Middle frontal gyrus (tissue), 1 donor: Measurements from ENCODE around the gene GPR89B.
"Not testable (repeated sequence)": the region's sequence is repeated elsewhere in the genome, so short reads cannot be mapped to it uniquely, and the experiment has no call there.

ENCODE experiments used
- DNase-seq: peaks from one replicate; pipeline ENCODE4 v3.0.0-alpha.2; 2015; ENCODE audit warnings: low spot score; ENCODE audit errors: extremely low spot score

The GPR89B gene

DNA sequence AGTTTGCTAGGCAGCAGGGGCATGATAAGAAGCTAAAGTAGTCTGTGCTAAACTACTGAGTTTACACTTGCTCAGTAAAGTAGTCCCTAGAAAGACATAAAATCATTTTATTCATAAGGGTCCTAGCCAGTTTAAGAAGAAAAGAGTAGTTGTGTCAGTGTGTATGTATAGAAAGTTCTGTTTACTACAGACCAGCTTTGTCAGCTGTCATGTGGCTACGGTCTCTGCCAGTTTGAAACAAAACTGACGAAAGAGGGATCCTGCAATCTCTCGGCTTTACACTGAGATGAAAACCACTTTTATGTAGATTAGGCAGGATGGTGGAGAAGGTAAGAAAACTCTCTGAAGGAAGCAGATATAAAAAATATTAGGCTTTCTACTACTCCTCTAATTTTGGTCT lies 7.1 kb downstream of the GPR89B start:
- not testable (repeated sequence) for DNase-seq

DNA sequence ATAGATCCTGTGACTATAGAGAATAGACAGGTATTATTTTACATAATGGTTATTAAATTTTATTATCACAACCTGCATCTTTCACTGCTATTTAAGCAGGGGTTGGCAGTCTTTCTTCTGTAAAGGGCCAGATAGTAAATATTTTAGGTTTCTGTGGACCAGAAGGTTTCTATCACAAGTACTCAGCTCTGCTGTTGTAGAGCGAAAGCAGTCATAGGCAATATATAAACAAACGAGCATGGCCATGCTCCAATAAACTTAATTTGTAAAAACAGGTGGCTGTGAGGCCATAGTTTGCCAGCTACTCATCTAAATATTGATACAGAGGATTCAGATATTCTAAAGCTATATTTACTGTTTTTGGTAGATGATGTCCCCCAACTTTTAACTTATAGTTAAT lies 12.2 kb downstream of the GPR89B start:
- DNase-seq = not testable (repeated sequence)

DNA sequence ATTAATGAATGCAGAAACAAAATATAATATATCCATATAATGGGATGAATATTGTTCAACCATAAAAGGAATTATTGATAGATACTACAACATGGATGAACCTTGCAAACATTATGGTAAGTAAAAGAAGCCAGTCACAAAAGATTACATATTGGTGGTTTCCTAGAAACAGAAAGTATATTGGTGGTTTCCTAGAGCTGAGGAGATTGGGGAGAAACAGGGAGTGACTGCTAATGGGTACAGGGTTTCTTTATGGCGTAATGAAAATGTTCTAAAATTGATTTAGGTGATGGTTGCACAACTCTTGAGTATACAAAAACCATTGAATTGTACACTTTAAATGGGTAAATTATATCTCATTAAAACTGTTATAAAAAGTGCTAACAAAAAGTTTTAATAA lies 14.3 kb downstream of the GPR89B start:
- DNase-seq = not testable (repeated sequence)

DNA sequence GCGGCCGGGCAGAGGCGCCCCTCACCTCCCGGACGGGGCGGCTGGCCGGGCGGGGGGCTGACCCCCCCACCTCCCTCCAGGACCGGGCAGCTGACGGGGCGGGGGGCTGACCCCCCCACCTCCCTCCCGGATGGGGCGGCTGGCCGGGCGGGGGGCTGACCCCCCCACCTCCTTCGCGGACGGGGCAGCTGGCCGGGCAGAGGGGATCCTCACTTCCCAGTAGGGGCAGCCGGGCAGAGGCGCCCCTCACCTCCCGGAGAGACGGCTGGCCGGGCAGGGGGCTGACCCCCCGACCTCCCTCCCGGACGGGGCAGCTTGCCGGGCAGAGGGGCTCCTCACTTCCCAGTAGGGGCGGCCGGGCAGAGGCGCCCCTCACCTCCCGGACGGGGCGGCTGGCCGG lies 21.3 kb downstream of the GPR89B start:
- DNase-seq = not testable (repeated sequence)

DNA sequence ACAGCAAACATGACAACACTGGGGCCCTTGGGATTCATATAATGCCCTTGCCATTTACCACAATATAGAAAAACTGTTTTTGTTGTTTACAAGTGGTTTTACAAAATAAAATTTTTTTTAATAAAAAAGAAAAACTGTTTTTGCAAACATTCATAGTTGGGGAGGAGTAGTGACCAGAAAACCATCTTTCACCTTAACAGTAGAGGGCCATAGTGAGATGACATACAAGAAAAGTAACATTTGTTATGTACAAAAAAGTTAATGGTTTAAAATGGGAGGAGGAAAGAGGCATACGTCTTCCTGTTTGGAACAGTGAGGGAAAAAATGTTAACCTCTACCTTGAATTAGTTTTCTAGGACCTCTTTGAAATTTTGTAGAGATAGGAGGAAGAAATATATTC lies 30.7 kb downstream of the GPR89B start:
- not testable (repeated sequence) for DNase-seq

DNA sequence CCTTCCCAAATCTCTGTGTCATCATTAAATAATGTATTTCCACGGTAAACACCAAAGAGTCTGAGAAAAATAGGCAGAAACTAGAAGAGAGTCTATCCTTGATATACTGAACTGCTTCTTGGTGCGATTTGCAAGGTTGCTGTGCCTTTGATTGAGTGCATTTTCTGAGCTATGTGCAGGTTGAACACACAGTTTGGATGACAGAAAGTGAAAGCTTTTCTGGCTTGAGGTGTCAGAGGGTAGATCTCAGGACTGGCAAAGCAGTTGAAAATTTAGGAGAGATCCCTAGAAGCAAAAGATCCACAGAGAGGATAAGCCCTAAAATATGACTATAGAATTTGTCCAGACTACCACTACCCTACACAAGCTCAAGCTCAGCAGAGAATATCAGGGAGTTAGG lies 31.5 kb downstream of the GPR89B start:
- DNase-seq = not testable (repeated sequence)

DNA sequence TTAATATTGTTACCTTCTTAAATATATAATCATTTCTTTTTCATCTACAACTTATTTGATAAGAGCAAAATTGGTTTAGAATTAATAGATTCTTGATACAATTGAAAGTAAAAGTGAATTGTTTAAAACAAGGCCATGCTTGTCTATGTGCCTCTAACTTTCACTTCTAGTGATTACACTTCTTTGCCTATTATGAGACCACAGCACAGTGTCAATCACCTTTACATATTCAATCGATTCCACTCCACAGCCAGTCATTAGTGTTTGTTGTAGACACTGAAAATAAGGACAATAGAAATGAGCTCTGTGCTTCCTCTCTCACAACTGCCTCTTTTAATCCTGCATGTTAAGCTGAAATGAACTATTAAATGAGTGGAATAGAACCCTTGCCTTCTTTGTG lies 36.4 kb downstream of the GPR89B start:
- not testable (repeated sequence) for DNase-seq

DNA sequence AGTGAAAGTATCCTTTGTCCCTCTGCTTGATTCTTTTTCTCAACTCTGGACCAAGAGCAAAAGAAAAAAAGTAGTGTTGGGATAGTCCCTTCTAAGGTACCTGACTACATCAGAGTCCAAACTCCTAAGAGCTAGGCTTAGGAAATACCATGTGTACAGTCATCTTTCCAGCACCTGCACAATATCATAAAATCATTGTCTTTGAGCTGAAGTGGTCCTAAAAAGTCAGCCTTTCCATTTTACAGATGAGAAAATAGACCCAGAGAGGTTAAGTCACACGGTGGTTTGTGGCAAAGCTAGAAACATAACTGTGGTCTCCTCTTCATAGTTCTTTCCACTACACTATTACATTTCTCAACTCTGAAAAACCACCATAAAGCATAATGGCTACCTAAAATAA lies 38.4 kb downstream of the GPR89B start:
- not testable (repeated sequence) for DNase-seq

DNA sequence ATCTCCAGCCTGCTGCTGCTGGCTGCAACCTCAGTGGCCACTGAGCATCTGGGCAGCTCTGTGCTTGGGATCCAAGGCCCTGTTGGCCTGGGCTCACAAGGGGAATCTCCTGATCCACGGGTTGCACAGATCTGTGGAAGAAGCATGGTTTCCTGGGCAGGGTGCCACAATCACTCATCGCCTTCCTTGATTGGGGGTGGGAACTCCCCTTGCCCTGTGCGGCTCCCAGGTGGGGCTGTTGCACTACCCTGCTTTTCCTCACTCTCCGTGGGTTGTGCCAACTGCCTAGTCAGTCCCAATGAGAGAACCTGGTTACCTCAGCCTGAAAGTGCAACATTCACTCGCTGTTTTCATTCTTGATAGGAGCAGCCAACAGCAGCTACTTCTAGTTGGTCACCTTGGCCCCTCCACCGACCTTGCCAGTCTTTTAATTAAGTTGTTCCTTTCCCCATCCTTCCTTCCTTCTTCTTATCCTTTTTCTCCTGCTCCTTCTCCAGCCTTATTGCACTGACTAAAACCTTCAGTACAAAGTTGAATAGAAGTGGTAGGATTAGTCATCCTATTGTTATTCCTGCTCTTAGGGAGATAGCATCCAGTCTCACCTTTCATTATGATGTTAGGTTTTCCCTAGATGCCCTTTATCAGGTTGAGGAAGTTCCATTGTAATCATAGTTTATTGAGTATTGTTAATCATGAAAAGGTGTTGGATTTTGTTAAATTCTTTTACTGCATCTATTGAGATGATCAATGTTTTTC lies 50.9 kb downstream of the GPR89B start:
- not testable (repeated sequence) for DNase-seq

DNA sequence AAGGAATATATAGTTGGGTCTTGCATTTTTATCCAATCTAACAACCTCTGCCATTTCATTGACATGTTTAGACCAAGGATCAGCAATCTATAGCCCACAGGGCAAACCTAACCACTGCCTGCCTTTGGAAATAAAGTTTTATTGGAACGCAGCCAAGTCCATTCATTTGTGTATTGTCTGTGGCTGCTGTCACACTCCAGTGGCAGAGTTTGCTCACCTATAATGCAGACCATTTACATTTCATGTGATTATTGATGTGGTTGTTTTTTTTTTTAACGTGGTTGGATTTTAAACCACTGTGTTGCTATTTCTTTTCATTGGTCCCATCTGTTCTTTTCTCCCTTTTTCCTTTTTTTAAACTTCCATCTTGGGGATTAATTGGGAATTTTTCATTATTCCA lies 57.2 kb downstream of the GPR89B start:
- not testable (repeated sequence) for DNase-seq

DNA sequence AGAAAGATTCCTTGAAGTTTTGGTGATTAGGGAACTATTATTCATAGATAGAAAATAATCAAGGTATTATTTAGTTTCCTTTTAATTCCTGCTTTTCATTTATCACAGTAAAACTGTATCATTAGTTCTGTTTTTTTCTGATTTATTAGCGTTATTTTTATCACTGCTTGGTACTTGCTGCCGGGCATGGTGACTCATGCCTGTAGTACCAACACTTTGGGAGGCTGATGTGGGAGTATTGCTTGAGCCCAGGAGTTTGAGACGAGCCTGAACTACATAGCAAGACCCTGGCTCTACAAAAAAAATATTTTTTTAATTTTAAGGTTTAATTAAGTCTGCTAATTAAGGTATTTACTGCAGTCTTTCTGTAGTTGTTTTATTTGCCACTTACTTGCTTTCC lies 59.7 kb downstream of the GPR89B start:
- DNase-seq = not testable (repeated sequence)

DNA sequence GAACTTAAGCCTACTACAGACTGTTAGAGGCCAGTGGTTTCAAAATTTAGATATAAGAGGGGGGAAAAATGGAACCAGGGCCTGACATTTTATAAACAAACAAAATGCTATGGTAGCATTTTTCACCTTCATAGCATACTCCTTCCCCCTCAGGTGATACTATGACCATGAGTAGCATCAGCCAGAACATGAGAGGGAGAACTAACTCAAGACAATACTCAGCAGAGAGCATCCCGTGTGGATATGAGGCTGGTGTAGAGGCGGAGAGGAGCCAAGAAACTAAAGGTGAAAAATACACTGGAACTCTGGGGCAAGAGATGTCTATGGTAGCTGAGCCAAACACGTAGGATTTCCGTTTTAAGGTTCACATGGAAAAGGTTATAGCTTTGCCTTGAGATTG lies 64.7 kb downstream of the GPR89B start:
- not testable (repeated sequence) for DNase-seq

DNA sequence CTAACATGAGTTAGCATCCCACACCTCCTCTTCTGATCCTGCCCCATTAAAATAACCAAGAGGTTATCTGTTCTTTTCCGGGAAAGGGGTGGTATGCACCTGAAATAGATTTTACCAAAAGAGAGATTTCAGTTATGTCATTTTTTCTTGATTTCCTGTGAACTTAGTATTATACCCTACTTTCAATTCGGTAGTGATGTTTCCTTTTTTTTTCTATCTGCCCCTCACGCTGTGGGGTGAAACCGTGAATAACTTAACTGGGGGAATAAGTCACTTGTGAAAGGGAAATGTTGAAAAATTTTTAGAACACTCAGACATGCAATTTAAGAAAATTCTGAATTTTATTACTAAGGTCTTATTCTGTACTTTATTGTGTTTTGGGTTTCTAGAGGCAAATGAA lies 65.2 kb downstream of the GPR89B start:
- DNase-seq = not testable (repeated sequence)

DNA sequence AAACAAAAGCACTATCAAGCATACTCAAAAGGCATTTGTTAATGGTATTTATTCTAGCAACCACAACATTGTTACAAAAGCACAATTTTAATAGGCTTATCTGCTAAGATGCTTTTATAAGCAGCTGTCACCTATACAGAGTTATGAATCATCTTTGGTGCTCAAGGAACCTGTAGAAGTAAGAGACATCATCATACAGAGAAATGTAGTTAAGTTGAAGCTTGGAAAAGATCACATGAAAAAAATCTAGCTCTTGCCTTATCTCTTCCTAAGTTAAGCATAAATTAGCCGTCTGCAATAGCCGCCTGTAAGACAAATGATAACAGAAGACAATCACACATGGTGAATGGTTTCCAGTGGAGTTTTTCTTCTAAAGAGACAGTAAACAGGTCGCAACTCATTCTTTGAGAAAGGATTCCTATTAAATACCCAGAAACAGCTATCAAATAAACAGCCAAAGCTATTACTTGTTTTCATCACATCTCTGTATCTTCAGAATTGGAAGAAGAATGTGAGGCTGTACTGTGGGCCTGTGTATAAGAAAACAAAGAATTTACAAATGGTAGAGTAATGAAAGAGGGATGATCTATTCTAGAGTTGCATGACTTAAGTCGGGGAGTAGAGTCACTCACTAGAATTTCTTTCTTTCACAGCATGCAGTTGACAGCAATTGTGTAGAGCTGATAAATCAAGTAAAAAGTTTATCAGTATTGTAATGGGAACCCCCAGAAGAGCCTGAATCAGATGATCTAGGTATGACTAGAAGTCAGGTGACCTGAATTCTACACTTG lies 65.8 kb downstream of the GPR89B start:
- DNase-seq = not testable (repeated sequence)

DNA sequence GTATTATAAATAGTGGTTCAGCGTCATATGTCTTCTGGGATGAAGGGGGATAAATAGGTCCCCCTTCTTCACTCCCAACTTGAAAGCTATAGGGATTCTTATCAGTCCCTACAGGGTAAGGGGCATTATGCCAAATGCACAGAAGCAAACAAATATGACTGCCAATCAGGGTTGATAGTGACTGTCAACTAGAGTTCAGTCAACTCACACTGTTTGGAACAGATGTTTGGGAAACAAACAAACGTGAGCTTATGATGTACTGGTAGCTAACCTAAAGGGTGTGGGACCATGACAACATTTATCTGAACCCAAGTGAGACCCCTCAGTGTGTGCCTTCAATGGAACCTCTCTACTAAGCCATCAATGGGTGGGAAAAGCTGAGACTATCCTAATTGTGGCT lies 67.9 kb downstream of the GPR89B start:
- not testable (repeated sequence) for DNase-seq

DNA sequence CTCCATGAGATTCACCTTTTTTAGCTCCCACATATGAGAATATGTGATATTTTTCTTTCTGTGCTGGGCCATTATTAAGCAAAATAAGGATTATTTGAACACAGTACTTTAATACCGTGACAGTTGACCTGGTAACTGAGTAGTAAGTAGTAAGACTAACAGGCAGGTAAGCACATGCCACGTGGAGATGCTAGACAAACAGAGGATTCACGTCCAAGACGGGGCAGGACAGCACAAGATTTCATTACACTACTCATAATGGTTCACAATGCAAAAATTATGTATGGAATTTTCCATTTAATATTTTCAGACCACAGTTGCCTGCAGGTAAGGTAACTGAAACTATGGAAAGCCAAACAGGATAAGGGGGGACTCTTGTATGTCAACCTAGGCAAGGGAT lies 79.5 kb downstream of the GPR89B start:
- not testable (repeated sequence) for DNase-seq

DNA sequence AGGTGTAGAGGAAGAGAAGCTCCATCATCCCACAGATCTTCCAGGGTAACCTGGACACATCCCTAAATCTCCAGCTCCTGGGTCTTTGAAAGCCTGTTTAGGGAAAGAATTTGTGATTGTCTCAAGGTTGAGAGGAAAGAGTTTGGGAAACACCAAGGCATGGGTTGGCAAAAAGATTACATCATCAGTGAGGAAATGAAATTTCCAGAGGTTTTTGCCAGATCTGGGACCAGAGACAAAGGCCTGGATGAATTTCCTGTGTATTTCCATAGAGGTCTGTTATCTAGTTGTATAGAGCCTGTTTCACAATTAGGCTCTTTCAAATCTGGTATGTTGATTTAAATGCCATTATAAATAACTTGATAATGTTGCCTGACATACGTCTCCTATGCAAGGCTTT lies 82.3 kb downstream of the GPR89B start:
- DNase-seq = no peak

DNA sequence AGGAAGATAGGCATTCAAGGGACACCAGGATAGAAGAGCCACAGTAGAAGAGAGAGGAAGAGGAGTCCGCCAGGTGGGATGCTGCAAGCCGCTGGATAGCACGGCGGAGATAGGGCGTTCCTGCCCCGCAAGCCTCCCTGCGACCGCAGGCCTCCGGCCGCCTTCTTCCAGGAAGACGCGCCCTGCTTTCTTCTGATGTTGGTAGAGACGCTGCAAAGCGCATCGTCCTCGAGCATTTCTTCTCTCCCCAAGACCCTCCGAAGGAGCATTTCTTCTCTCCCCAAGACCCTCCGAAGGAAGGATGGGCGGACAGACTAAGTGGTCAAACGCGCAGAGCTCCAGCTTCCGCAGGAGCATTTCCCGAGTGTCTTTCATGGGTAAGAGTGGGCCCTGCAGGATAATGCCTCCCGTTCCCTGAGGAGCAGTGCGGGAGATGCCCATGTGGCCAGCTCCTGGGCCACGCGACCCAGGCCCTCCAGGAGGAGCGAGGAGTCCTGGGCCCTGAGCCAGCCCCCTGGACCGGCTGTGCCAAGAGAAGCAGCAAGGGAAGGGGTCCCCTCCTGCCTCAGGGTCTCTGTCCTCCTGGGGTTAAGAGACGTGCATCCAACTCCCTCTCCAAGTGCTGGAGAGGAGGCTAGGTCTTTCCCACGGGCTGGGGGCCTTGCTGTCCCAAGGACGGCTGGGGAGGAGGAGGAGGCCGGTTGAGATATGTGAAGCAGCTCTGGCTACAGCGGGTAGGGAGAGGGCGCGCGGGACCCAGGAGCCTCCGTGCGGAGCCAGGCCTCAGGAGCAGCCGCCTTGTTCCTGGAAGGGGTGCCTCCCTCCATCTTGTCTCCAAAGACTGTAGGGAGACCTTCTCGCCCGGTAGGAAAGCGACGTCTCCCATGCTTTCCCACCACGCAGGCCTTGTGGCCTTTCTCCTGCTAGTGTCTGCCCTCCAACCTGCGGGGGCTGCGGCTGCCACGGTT lies 85.2 kb downstream of the GPR89B start:
- DNase-seq = not testable (repeated sequence)

DNA sequence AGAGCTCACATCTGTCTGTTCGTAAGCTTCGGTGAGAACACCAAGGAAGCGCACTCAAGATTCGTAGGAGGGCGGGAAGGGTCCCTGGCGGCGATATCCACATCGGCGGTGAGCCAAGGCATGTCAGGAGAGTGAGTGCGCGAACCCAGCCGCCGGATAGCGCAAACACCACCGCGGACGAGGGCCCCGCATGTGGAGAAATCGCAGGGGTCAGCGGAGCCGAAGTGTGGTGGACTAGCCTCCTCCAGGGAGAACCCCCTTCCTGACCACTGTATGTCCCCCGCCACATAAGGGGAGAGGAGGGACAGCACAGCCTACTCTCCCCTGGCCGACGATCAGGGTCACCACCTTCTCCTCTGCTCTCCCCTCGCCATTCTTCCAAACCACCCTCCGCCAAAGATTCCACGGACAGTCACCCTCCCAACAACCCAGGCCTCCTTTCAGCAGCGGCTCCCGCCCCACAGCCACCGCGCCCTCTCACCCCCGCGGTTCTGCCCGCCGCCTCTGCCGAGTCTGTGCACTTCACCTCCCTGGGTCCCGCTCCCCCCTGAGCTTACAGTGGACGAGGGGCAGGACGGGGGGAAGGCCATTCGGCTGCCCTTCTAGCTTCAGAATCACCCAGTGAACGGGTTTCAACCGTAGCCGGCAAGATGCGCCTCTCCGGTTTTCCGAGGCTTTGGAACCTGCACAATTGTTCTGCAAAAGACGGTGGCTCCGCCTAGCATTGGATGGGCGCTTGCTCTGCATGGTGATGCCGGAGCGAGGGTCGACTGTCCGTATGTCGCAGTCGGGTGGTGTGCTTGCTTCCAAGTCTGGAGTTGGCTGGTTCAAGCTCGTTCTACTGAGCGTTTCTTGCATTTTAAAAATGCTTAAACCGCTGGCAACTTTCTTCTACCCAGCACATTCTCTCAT lies 86.3 kb downstream of the GPR89B start:
- not testable (repeated sequence) for DNase-seq

DNA sequence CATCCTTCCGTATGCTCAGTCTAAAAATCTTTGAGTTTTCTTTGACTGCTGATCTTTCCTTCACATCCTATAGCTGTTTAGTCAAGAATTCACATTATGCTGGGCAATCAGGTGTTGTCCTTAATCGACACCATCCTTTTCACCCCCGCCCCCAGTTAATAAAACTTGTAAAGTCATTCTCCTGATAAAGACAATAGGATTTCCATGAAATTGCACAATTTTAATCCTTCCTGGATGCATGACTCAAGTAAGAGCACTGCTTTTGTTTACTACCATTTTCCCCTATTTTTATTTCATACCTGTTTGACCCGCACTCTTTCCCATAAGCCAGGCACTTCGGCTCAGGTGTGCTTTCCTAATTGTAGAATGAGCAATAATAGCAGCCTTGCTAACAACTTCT lies 96.7 kb downstream of the GPR89B start:
- DNase-seq = not testable (repeated sequence)
